CD4-positive, alpha-beta T cell treated with Interleukin-15 for 1 hour (primary cell): ENCODE data around the gene FGF2.
A peak's percentile ranks its signal among the peaks of the same experiment; 100 is the strongest.

ENCODE experiments used
- DNase-seq: peaks from one replicate; pipeline ENCODE4 v3.0.0-alpha.2; 2020

FGF2 gene

GRCh38 chr4:122896270-122896669, 69.6 kb downstream of the FGF2 start:
- DNase-seq = no peak

GRCh38 chr4:122898370-122899150, 71.9 kb downstream of the FGF2 start:
- DNase-seq = no peak

- no peak for DNase-seq
These were observed 73.1 kb downstream of the FGF2 start for GRCh38 chr4:122899682-122900081.

GRCh38 chr4:122900314-122900713, 73.7 kb downstream of the FGF2 start:
- no peak for DNase-seq

GRCh38 chr4:122901247-122902010, 74.8 kb downstream of the FGF2 start:
- DNase-seq = no peak

- no peak for DNase-seq
These were observed 77.2 kb downstream of the FGF2 start for GRCh38 chr4:122903766-122904288.

- DNase-seq = no peak
These were observed 80.3 kb downstream of the FGF2 start for GRCh38 chr4:122906859-122907305.

GRCh38 chr4:122908223-122908622, 81.6 kb downstream of the FGF2 start:
- DNase-seq = no peak

- DNase-seq = no peak
These were observed 83.1 kb downstream of the FGF2 start for GRCh38 chr4:122909683-122910082.

GRCh38 chr4:122911588-122911987, 85.0 kb downstream of the FGF2 start:
- DNase-seq = no peak

- DNase-seq = no peak
These were observed 86.4 kb downstream of the FGF2 start for GRCh38 chr4:122912810-122913575.

- no peak for DNase-seq
These were observed 87.8 kb downstream of the FGF2 start for GRCh38 chr4:122914292-122914904.

- DNase-seq = no peak
These were observed 88.3 kb downstream of the FGF2 start for GRCh38 chr4:122914938-122915337.

GRCh38 chr4:122917731-122918130, 91.1 kb downstream of the FGF2 start:
- no peak for DNase-seq

- no peak for DNase-seq
These were observed 93.8 kb downstream of the FGF2 start for GRCh38 chr4:122920473-122920872.

- DNase-seq = no peak
These were observed 94.7 kb downstream of the FGF2 start for GRCh38 chr4:122921300-122921699.

GRCh38 chr4:122921971-122922876, 95.6 kb downstream of the FGF2 start, which contains the start of gene NUDT6:
TSS of gene NUDT6 (minus strand) at chr4:122922597. CDS start at chr4:122922572, 25 bp downstream.
- peak; percentile 18 for DNase-seq

- peak; percentile 86 for DNase-seq
These were observed 96.4 kb downstream of the FGF2 start for GRCh38 chr4:122922877-122923511.

GRCh38 chr4:122928930-122929329, 102.3 kb downstream of the FGF2 start:
- no peak for DNase-seq

- DNase-seq = no peak
These were observed 104.2 kb downstream of the FGF2 start for GRCh38 chr4:122930862-122931261.

- DNase-seq = no peak
These were observed 106.1 kb downstream of the FGF2 start for GRCh38 chr4:122932763-122933162.
